GM12878 (cell line): Measurements from ENCODE around the gene SLC35C1.

ENCODE experiments used
- EZH2 ChIP-seq: IDR thresholded peaks from 2 replicates; pipeline ENCODE4 v1.6.1; 2012; ENCODE audit warnings: low read depth, mild to moderate bottlenecking, control low read depth, inconsistent platforms, low read length, borderline replicate concordance; ENCODE audit not compliant: control insufficient read depth
- FOXM1 ChIP-seq: IDR thresholded peaks from 2 replicates; pipeline ENCODE4 v1.6.1; 2012; ENCODE audit warnings: low read depth, mild to moderate bottlenecking, inconsistent platforms, low read length, moderate library complexity
- POLR2A ChIP-seq: IDR thresholded peaks from 2 replicates; pipeline ENCODE4 v1.6.1; 2011; ENCODE audit warnings: low read depth, mild to moderate bottlenecking, low read length
- SMC3 ChIP-seq: IDR thresholded peaks from 2 replicates; pipeline ENCODE4 v1.6.1; 2011; ENCODE audit warnings: low read length, improper control_type of control experiment, borderline replicate concordance
- TF ChIP-seq, protein P1 (sequence below): IDR thresholded peaks from 2 replicates; pipeline ENCODE4 v1.6.1; 2012; ENCODE audit warnings: mild to moderate bottlenecking, low read depth, low read length
- TF ChIP-seq, protein P2 (sequence below), 3 experiments: IDR thresholded peaks in 2 of 3; conservative IDR thresholded peaks in 1 of 3; 2 replicates each; pipeline ENCODE4 v1.5.1; 2011; ENCODE audit warnings: low read depth in 3 of 3, low read length in 3 of 3, mild to moderate bottlenecking in 3 of 3, control low read depth in 2 of 3, moderate library complexity in 2 of 3, inconsistent platforms in 1 of 3, mixed read lengths in 1 of 3; ENCODE audit not compliant: control insufficient read depth in 2 of 3, insufficient read depth in 1 of 3; ENCODE audit errors: extremely low read depth in 1 of 3
- TF ChIP-seq, protein P3 (sequence below): IDR thresholded peaks from 2 replicates; pipeline ENCODE4 v1.6.1; 2012; ENCODE audit warnings: low read depth, low read length, improper control_type of control experiment

DNA sequence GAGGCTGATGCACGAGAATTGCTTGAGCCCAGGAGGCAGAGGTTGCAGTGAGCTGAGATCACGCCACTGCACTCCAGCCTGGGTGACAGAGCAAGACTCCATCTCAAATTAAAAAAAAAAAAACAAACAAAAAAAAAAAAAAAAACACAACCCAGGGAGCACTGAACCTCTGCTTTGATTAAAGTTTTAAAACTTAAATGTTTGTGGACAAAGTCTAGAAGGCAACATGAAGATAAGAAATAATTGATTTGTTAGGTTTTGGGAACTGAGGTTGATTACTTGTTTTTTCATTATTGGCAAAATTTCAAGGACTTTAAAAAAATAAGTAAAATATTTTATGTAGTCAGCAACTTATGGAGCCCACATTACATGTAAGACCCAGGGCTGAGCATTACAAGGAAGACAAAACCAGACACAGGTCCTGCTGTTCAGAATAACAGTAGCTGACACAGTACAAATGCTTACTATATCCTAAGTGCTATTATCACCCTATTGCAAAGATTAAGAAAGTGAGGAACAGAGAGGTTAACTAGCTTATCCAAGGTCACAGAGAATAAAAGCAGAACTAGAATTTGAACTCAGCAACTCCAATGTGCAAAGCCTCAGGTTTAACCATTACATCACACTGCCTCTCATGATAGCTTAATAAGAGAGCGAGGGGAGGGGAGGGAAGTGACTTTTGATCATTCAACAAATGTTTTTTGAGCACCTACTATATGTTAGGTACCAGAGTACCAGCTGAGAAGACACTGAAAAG is 40.1 kb downstream of the SLC35C1 start:
- no peak for TF ChIP-seq SMC3
- TF ChIP-seq, protein P1, sequence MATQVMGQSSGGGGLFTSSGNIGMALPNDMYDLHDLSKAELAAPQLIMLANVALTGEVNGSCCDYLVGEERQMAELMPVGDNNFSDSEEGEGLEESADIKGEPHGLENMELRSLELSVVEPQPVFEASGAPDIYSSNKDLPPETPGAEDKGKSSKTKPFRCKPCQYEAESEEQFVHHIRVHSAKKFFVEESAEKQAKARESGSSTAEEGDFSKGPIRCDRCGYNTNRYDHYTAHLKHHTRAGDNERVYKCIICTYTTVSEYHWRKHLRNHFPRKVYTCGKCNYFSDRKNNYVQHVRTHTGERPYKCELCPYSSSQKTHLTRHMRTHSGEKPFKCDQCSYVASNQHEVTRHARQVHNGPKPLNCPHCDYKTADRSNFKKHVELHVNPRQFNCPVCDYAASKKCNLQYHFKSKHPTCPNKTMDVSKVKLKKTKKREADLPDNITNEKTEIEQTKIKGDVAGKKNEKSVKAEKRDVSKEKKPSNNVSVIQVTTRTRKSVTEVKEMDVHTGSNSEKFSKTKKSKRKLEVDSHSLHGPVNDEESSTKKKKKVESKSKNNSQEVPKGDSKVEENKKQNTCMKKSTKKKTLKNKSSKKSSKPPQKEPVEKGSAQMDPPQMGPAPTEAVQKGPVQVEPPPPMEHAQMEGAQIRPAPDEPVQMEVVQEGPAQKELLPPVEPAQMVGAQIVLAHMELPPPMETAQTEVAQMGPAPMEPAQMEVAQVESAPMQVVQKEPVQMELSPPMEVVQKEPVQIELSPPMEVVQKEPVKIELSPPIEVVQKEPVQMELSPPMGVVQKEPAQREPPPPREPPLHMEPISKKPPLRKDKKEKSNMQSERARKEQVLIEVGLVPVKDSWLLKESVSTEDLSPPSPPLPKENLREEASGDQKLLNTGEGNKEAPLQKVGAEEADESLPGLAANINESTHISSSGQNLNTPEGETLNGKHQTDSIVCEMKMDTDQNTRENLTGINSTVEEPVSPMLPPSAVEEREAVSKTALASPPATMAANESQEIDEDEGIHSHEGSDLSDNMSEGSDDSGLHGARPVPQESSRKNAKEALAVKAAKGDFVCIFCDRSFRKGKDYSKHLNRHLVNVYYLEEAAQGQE = no peak
- TF ChIP-seq, protein P2, sequence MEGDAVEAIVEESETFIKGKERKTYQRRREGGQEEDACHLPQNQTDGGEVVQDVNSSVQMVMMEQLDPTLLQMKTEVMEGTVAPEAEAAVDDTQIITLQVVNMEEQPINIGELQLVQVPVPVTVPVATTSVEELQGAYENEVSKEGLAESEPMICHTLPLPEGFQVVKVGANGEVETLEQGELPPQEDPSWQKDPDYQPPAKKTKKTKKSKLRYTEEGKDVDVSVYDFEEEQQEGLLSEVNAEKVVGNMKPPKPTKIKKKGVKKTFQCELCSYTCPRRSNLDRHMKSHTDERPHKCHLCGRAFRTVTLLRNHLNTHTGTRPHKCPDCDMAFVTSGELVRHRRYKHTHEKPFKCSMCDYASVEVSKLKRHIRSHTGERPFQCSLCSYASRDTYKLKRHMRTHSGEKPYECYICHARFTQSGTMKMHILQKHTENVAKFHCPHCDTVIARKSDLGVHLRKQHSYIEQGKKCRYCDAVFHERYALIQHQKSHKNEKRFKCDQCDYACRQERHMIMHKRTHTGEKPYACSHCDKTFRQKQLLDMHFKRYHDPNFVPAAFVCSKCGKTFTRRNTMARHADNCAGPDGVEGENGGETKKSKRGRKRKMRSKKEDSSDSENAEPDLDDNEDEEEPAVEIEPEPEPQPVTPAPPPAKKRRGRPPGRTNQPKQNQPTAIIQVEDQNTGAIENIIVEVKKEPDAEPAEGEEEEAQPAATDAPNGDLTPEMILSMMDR (IDR thresholded peaks at IDR 0.05 in 2 of 3, conservative IDR thresholded peaks at IDR 0.05 in 1 of 3; ENCODE audit: control insufficient read depth in 2 of 3, extremely low read depth in 1 of 3, insufficient read depth in 1 of 3, low read depth in 3 of 3, low read length in 3 of 3) = no peak
- TF ChIP-seq, protein P3, sequence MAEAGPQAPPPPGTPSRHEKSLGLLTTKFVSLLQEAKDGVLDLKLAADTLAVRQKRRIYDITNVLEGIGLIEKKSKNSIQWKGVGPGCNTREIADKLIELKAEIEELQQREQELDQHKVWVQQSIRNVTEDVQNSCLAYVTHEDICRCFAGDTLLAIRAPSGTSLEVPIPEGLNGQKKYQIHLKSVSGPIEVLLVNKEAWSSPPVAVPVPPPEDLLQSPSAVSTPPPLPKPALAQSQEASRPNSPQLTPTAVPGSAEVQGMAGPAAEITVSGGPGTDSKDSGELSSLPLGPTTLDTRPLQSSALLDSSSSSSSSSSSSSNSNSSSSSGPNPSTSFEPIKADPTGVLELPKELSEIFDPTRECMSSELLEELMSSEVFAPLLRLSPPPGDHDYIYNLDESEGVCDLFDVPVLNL = no peak
- TF ChIP-seq FOXM1 = no peak
- no peak for TF ChIP-seq POLR2A
- no peak for TF ChIP-seq EZH2
